Spinal cord (tissue), 10 donors: ENCODE data around the gene BTBD9. TPM values are rescaled to one million over a fixed set of nuclear protein-coding genes. Genes with fewer than 3 reads are reported as not detected.

Source experiments
- DNase-seq, 6 donors: peaks; one replicate each; pipeline versions ENCODE4 v3.0.0 to v3.0.0-alpha.2; 2013 to 2015; ENCODE audit warnings: low spot score in 6 of 6, low read depth in 4 of 6
- H3K27ac ChIP-seq: one replicate; pipeline ENCODE4 v1.5.1; 2013; ENCODE audit warnings: low read depth, low read length, control low read depth
- H3K27me3 ChIP-seq: one replicate; pipeline ENCODE4 v1.6.1; 2013; ENCODE audit warnings: low read length; ENCODE audit not compliant: control insufficient read depth, insufficient read depth
- H3K36me3 ChIP-seq: one replicate; pipeline ENCODE4 v1.6.1; 2013; ENCODE audit warnings: low read length; ENCODE audit not compliant: control insufficient read depth, insufficient read depth
- H3K4me1 ChIP-seq: one replicate; pipeline ENCODE4 v1.6.1; 2013; ENCODE audit warnings: low read length; ENCODE audit not compliant: control insufficient read depth, insufficient read depth
- H3K4me3 ChIP-seq: one replicate; pipeline ENCODE4 v1.5.1; 2013; ENCODE audit warnings: low read depth, low read length, control low read depth
- H3K9me3 ChIP-seq: one replicate; pipeline ENCODE4 v1.6.1; 2013; ENCODE audit warnings: low read length; ENCODE audit not compliant: control insufficient read depth, insufficient read depth
- WGBS: methylation state at CpG from one replicate; pipeline ENCODE4 v1.1.5; 2013; ENCODE audit warnings: missing lambda C conversion rate; ENCODE audit not compliant: insufficient coverage; 5-methylcytosine and 5-hydroxymethylcytosine counted together
- polyA plus RNA-seq, 2 donors: library from polyadenylated mRNA; unstranded; fragments of 120-200 nt; gene quantifications; one replicate each; pipeline ENCODE4 v1.2.1, GENCODE V29; 2013; ENCODE audit not compliant: insufficient read length in 2 of 2
- total RNA-seq, 2 donors: library from RNA; depleted of rRNA in 1 of 2; stranded (reverse); fragments of 120-200 nt in 1 of 2; fragments of >200 nt in 1 of 2; gene quantifications; one replicate each; pipeline versions ENCODE4 v1.2.3 to v1.2.4, GENCODE V29; 2013 to 2014
- donor health status: healthy.

The BTBD9 gene
- total and polyA plus RNA-seq, 4 donors = 14.6 to 38.6 (median 16.9) TPM

- DNase-seq = peak in 1 of 6 donors; percentile 29
- H3K9me3 ChIP-seq = no peaks in the 10 kb centered on the region
- H3K4me3 ChIP-seq = no peak overlapping the region
- H3K4me1 ChIP-seq = peaks cover 29% of the 10 kb centered on the region
- H3K27ac ChIP-seq = no peak overlapping the region
- no peaks in the 10 kb centered on the region for H3K27me3 ChIP-seq
- WGBS = 50% methylated on average over 1 of the region's 2 CpGs
- H3K36me3 ChIP-seq = peaks cover 21% of the 10 kb centered on the region
Measured at GRCh38 chr6:38148606-38149005, 491.1 kb downstream of the BTBD9 start.

GRCh38 chr6:38146734-38147027 is 493.0 kb downstream of the BTBD9 start:
- no peak overlapping the region for H3K4me3 ChIP-seq
- DNase-seq = no peak
- 100% methylated on average over 1 of the region's 1 CpG for WGBS
- no peaks in the 10 kb centered on the region for H3K9me3 ChIP-seq
- H3K4me1 ChIP-seq = peaks cover 34% of the 10 kb centered on the region
- no peak overlapping the region for H3K27ac ChIP-seq
- peaks cover 4% of the 10 kb centered on the region for H3K36me3 ChIP-seq
- no peaks in the 10 kb centered on the region for H3K27me3 ChIP-seq

- H3K4me1 ChIP-seq = peaks cover 34% of the 10 kb centered on the region
- peaks cover 4% of the 10 kb centered on the region for H3K36me3 ChIP-seq
- WGBS = 88% methylated on average over 3 of the region's 8 CpGs
- H3K27ac ChIP-seq = no peak overlapping the region
- H3K27me3 ChIP-seq = no peaks in the 10 kb centered on the region
- DNase-seq = no peak
- no peak overlapping the region for H3K4me3 ChIP-seq
- no peaks in the 10 kb centered on the region for H3K9me3 ChIP-seq
Measured at GRCh38 chr6:38146021-38146733, 493.6 kb downstream of the BTBD9 start.

GRCh38 chr6:38144365-38144945 is 495.3 kb downstream of the BTBD9 start:
- WGBS = 83% methylated on average over 1 of the region's 5 CpGs
- H3K36me3 ChIP-seq = no peaks in the 10 kb centered on the region
- H3K9me3 ChIP-seq = peaks cover 2% of the 10 kb centered on the region
- no peaks in the 10 kb centered on the region for H3K27me3 ChIP-seq
- H3K4me1 ChIP-seq = peaks cover 32% of the 10 kb centered on the region
- H3K27ac ChIP-seq = no peak overlapping the region
- no peak overlapping the region for H3K4me3 ChIP-seq
- no peak for DNase-seq

GRCh38 chr6:38143191-38144150 is 496.3 kb downstream of the BTBD9 start:
- WGBS = 23% methylated on average over 4 of the region's 8 CpGs
- H3K27me3 ChIP-seq = no peaks in the 10 kb centered on the region
- peak in 2 of 6 donors; percentile 59 to 89 for DNase-seq
- peaks cover 2% of the 10 kb centered on the region for H3K9me3 ChIP-seq
- H3K4me1 ChIP-seq = peaks cover 25% of the 10 kb centered on the region
- no peak overlapping the region for H3K27ac ChIP-seq
- H3K36me3 ChIP-seq = no peaks in the 10 kb centered on the region
- no peak overlapping the region for H3K4me3 ChIP-seq

- Histone ChIP-seq H3K27me3 (no peaks in the 10 kb centered on the region), H3K9me3 (peaks cover 2% of the 10 kb centered on the region), H3K36me3 (no peaks in the 10 kb centered on the region), H3K27ac (no peak overlapping the region), H3K4me1 (peaks cover 33% of the 10 kb centered on the region), H3K4me3 (no peak overlapping the region)
- WGBS = 72% methylated on average over 3 of the region's 7 CpGs
- no peak for DNase-seq
Measured at GRCh38 chr6:38142178-38142902, 497.4 kb downstream of the BTBD9 start.

- Histone ChIP-seq H3K36me3 (no peaks in the 10 kb centered on the region), H3K27ac (no peak overlapping the region), H3K4me3 (no peak overlapping the region), H3K9me3 (peaks cover 2% of the 10 kb centered on the region), H3K27me3 (no peaks in the 10 kb centered on the region), H3K4me1 (peaks cover 33% of the 10 kb centered on the region)
- 94% methylated on average over 4 of the region's 6 CpGs for WGBS
- no peak for DNase-seq
Measured at GRCh38 chr6:38141716-38142115, 498.0 kb downstream of the BTBD9 start.

GRCh38 chr6:38141085-38141484 is 498.6 kb downstream of the BTBD9 start:
- Histone ChIP-seq H3K36me3 (no peaks in the 10 kb centered on the region), H3K9me3 (peaks cover 2% of the 10 kb centered on the region), H3K4me3 (no peak overlapping the region), H3K4me1 (peaks cover 35% of the 10 kb centered on the region), H3K27me3 (no peaks in the 10 kb centered on the region), H3K27ac (no peak overlapping the region)
- WGBS = 43% methylated on average over 1 of the region's 4 CpGs
- DNase-seq = peak in 2 of 6 donors; percentile 46 to 63

- WGBS = 60% methylated on average over 4 of the region's 5 CpGs
- Histone ChIP-seq H3K27me3 (no peaks in the 10 kb centered on the region), H3K4me3 (no peak overlapping the region), H3K9me3 (peaks cover 2% of the 10 kb centered on the region), H3K4me1 (peaks cover 33% of the 10 kb centered on the region), H3K36me3 (no peaks in the 10 kb centered on the region), H3K27ac (no peak overlapping the region)
- no peak for DNase-seq
Measured at GRCh38 chr6:38138374-38138773, 501.4 kb downstream of the BTBD9 start.
